ENCODE measurements around the gene COX6B1.

GRCh38 chr19:35644206-35644986, 3.7 kb upstream of the COX6B1 start:
- TF ChIP-seq POLR2AphosphoS5 (IDR thresholded peaks at IDR 0.05; ENCODE audit: low read depth, low read length) = peak; percentile 43; the same call in 1 of the 2 replicates
- TF ChIP-seq, protein P1, sequence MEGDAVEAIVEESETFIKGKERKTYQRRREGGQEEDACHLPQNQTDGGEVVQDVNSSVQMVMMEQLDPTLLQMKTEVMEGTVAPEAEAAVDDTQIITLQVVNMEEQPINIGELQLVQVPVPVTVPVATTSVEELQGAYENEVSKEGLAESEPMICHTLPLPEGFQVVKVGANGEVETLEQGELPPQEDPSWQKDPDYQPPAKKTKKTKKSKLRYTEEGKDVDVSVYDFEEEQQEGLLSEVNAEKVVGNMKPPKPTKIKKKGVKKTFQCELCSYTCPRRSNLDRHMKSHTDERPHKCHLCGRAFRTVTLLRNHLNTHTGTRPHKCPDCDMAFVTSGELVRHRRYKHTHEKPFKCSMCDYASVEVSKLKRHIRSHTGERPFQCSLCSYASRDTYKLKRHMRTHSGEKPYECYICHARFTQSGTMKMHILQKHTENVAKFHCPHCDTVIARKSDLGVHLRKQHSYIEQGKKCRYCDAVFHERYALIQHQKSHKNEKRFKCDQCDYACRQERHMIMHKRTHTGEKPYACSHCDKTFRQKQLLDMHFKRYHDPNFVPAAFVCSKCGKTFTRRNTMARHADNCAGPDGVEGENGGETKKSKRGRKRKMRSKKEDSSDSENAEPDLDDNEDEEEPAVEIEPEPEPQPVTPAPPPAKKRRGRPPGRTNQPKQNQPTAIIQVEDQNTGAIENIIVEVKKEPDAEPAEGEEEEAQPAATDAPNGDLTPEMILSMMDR (IDR thresholded peaks at IDR 0.05 in 2 of 3, conservative IDR thresholded peaks at IDR 0.05 in 1 of 3; ENCODE audit: borderline replicate concordance in 1 of 3, insufficient read depth in 1 of 3, low read depth in 2 of 3, low read length in 2 of 3) = no peak
- TF ChIP-seq, protein P2, sequence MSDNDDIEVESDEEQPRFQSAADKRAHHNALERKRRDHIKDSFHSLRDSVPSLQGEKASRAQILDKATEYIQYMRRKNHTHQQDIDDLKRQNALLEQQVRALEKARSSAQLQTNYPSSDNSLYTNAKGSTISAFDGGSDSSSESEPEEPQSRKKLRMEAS (IDR thresholded peaks at IDR 0.05) = no peak
- no peak for TF ChIP-seq ELF1 (IDR thresholded peaks at IDR 0.05; ENCODE audit: borderline replicate concordance, low read depth)
- TF ChIP-seq SP1 (IDR thresholded peaks at IDR 0.05; ENCODE audit: low read depth) = no peak
- no peak for TF ChIP-seq ZBTB33 (IDR thresholded peaks at IDR 0.05; ENCODE audit: extremely low read depth, insufficient replicate concordance, low read length)
- TF ChIP-seq JUND (IDR thresholded peaks at IDR 0.05) = no peak
- no peak for TF ChIP-seq EGR1 (IDR thresholded peaks at IDR 0.05; ENCODE audit: low read depth)
- no peak for TF ChIP-seq EZH2 (IDR thresholded peaks at IDR 0.05)
- TF ChIP-seq, protein P3, sequence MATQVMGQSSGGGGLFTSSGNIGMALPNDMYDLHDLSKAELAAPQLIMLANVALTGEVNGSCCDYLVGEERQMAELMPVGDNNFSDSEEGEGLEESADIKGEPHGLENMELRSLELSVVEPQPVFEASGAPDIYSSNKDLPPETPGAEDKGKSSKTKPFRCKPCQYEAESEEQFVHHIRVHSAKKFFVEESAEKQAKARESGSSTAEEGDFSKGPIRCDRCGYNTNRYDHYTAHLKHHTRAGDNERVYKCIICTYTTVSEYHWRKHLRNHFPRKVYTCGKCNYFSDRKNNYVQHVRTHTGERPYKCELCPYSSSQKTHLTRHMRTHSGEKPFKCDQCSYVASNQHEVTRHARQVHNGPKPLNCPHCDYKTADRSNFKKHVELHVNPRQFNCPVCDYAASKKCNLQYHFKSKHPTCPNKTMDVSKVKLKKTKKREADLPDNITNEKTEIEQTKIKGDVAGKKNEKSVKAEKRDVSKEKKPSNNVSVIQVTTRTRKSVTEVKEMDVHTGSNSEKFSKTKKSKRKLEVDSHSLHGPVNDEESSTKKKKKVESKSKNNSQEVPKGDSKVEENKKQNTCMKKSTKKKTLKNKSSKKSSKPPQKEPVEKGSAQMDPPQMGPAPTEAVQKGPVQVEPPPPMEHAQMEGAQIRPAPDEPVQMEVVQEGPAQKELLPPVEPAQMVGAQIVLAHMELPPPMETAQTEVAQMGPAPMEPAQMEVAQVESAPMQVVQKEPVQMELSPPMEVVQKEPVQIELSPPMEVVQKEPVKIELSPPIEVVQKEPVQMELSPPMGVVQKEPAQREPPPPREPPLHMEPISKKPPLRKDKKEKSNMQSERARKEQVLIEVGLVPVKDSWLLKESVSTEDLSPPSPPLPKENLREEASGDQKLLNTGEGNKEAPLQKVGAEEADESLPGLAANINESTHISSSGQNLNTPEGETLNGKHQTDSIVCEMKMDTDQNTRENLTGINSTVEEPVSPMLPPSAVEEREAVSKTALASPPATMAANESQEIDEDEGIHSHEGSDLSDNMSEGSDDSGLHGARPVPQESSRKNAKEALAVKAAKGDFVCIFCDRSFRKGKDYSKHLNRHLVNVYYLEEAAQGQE (IDR thresholded peaks at IDR 0.05; ENCODE audit: low read depth) = no peak
- TF ChIP-seq ZNF274 (IDR thresholded peaks at IDR 0.05; ENCODE audit: low read depth, low read length) = no peak
- no peak for TF ChIP-seq POLR2A (IDR thresholded peaks at IDR 0.05; ENCODE audit: borderline replicate concordance, extremely low read depth, insufficient read depth, insufficient read length)

Data from HCT116 (cell line).